GM12874 (cell line): ENCODE data around the gene PAPPA2.

Experiments
- CTCF ChIP-seq: IDR thresholded peaks from 2 replicates; pipeline ENCODE4 v1.5.1; 2011; ENCODE audit warnings: low read depth, mild to moderate bottlenecking, control low read depth, low read length, moderate library complexity; ENCODE audit not compliant: insufficient read depth

Gene PAPPA2

GRCh38 chr1:176816232-176816631 lies 353.3 kb downstream of the PAPPA2 start:
- TF ChIP-seq CTCF: no peak

- no peak for TF ChIP-seq CTCF
Observed at GRCh38 chr1:176820391-176821031, 357.5 kb downstream of the PAPPA2 start.

- TF ChIP-seq CTCF: no peak
Observed at GRCh38 chr1:176826265-176826664, 363.3 kb downstream of the PAPPA2 start.

GRCh38 chr1:176829261-176829660 lies 366.3 kb downstream of the PAPPA2 start:
- TF ChIP-seq CTCF: no peak

- TF ChIP-seq CTCF: no peak
Observed at GRCh38 chr1:176831150-176831549, 368.2 kb downstream of the PAPPA2 start.

- TF ChIP-seq CTCF: no peak
Observed at GRCh38 chr1:176837708-176838107, 374.7 kb downstream of the PAPPA2 start.

- no peak for TF ChIP-seq CTCF
Observed at GRCh38 chr1:176838276-176838995, 375.5 kb downstream of the PAPPA2 start.
